Endometrial microvascular endothelial cells (primary cell): ENCODE data around the gene STRADB. TPM values are rescaled to one million over a fixed set of nuclear protein-coding genes. Genes with fewer than 3 reads are reported as not detected.

Experiments
- in situ Hi-C: cut with HindIII; loops from 2 replicates; pipeline ENCODE4 v1.10.0; 2017; ENCODE audit warnings: low sequenced_read_pairs, low pct_unique_long_range_greater_than_20kb; ENCODE audit errors: inconsistent ontology term
- total RNA-seq: library from RNA; depleted of rRNA; stranded (reverse); fragments of >200 nt; gene quantifications from one replicate; pipeline ENCODE4 v1.2.3, GENCODE V29; 2015; ENCODE audit errors: inconsistent ontology term

Gene STRADB
- 42.8 TPM for total RNA-seq

- in situ Hi-C loops: no loop called here
Measured at GRCh38 chr2:201451292-201452057, at the start of gene STRADB, which contains the start of gene TRAK2. TSS of gene STRADB (plus strand) at chr2:201451740. CDS start at chr2:201454841, 3,101 bp downstream. TSS of gene TRAK2 (minus strand) at chr2:201451458. CDS start at chr2:201420507, 30,951 bp downstream.

- in situ Hi-C loops: no loop called here
Measured at GRCh38 chr2:201401815-201402214, 49.7 kb upstream of the STRADB start.

- in situ Hi-C loops: no loop called here
Measured at GRCh38 chr2:201402651-201403562, 48.6 kb upstream of the STRADB start.

DNA sequence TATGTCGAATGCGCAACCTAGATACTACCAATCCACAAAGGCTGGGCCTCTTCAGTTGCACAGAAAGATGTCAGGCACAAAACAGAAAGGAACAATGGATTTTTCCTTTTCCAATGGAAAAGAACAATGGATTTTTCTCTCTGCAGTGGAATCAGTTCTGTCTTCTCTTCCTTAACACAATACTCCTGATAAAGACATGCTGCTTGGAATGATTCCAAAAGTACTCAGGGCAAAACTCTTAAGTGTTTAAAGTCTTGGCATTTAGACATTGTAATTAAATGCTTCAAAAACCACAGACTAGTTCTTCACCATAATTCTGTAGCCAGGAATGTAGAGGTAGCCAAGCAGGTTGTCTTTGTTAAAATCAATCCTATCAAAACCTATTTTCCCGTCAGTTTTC, 47.7 kb upstream of the STRADB start:
- in situ Hi-C loops: no loop called here

- in situ Hi-C loops: no loop called here
Measured at GRCh38 chr2:201404699-201405280, 46.8 kb upstream of the STRADB start.

GRCh38 chr2:201406077-201406662, 45.4 kb upstream of the STRADB start:
- in situ Hi-C loops: no loop called here

DNA sequence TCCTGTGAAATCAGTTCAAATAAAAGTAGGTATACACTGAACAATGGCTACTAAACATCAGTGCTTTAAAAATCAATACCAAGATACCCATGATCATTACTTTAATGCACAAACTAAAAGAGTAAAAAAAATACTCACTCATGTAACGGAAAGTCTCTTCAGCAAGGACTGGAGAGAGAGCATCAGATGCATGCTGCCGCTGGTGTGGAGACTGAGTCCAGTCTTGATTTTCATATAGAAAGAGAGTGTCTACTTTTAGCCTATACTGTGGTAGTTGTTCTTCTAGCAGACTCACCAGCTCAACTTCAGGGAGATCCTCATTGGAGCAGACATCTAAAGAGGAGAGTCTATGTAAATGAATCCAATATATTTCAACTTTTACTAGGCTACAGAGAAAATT, 44.3 kb upstream of the STRADB start:
- in situ Hi-C loops: no loop called here

DNA sequence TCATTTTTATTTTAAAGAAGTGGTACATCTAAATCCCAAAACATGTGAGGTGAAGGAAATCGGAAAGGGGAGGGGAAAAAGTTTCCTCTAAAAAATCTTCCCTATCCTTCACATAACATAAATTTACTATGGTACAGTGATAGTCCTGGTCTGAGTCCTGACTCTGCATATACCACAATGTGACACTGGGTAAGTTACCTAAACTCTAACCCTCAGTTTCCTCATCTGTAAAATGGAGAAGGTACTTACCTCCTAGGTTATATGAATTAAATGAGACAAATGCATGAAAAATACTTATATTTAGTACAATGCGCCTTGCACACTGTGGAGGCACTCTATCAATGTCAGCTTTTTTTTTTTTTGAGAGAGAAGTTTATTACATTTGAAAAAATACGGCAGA, 42.6 kb upstream of the STRADB start:
- in situ Hi-C loops: no loop called here

DNA sequence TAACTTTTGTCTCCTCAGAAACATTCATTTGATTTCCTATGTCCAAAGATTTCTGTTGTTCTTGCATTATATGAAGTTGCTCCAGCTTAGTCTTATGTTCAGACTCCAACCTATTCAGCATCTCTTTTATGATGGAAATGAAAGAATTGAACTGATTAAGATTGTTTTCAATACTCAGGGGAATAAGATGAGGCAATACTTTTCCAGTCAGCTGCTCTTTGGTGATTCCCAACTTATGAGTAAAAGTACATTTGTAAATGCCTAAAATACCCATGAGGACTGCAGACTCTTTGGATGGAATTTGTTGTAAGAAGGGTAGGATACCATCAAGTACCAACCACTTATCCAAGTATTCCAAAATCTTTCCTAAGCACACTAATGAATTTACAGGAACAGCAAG, 40.1 kb upstream of the STRADB start:
- in situ Hi-C loops: no loop called here

DNA sequence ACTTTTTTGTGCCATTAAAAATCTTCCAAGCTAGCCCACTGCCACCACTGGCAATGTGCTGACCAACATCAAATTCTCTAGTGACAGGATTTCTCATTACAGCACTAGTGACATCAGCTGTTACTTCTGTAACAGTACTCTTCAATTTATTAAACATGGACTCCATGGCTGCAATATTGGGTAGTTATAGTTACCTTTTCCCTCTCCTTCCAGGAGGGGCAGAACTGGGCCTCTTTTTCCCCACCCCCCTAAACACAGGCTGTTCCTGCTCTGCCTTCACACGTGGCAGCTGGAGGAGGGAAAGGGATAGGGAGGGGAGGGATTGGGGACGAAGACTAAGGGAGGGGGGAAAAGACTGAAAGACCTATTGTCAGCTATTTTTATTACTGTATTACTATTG, 38.4 kb upstream of the STRADB start:
- in situ Hi-C loops: no loop called here

DNA sequence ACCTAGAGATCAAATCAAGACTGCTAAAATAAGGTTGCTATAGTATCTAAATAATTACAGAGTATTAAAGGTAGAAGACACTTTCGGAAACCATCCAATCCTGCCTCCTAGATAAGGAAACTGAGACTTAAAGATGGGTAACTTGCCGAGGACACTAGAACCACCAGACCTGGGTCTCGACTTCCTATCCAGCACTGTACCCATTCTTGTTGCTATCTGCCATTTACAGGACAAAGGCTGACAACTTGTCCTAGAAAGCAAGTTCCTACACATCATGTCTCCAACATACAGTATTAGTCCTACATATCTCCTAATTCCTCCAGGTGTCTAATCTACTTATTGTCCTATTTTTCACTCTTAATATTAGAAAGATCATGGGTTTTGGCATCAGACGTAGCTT, 38.0 kb upstream of the STRADB start:
- in situ Hi-C loops: no loop called here

- in situ Hi-C loops: no loop called here
Measured at GRCh38 chr2:201414099-201415023, 37.2 kb upstream of the STRADB start.

- in situ Hi-C loops: no loop called here
Measured at GRCh38 chr2:201415149-201415548, 36.4 kb upstream of the STRADB start.

DNA sequence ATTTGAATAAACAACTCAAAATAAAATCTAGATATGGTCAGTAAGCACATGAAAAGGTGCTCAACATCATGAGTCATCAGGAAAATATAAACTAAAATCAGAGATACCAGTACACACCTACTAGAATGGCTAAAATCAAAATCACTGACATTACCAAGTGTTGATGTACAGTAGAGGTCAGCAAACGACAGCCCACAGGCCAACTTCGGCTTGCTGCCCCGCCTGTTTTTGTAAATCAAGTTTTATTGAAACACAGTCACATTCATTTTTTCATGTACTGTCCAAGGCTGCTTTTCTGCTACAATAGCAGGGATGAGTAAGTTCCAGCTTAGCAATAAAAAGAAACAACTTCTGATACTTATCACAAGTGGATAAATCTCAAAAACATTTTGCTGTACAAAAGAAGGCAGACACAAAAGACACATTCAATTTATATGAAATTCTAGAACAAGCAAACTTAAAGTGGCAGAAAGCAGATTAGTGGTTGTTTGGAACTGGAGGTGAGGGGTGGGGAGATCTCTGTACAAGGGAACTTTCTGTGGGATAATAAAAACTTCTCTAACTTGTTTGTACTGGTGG, 32.4 kb upstream of the STRADB start:
- in situ Hi-C loops: no loop called here

DNA sequence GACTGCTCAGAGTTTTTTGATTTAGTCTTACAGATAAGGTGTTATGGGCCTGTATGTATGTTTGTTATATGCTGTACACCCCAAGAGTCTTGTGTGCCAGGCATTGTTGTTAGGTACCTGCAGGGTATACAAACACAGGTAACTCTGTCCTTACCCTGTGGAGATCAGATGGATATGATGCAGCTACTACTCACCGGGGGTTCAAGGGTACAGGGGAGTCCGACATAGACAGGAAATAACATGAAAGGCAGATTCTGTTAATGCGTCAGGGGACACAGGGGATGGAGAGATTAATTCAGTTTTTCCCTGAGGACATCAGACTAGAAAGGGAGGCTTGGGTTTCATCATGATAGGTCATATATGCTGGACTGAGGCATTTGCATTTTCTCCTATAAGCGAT, 31.6 kb upstream of the STRADB start:
- in situ Hi-C loops: no loop called here

DNA sequence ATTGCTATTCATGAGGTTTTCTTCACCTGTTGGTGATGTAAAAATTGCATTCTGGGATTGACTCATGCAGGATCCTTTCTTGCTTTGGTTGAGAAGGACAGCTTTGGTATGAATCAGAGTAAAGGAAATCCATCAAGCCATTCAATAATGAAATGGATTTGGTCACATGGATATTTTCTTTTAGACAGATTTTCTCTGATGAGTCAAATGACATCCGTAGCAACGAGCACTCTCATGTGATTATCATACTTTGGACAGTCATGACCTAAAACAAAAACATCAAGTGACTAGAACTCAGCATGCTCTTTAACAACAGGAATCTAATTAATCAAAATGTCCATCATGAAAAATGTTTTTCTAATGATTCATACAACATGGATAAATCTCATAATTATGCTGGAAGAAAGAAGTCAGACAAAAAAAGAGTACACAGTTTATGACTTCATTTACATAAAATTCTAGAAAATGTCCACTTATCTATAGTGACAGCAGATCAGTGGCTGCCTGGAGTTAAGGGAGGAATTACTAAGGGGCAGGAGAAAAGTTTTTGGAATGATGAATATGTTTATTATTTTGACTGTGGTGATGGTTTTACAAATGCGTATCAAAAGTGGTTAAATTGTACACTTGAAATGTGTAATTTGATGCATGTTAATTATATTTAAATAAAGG, 31.0 kb upstream of the STRADB start:
- in situ Hi-C loops: no loop called here

DNA sequence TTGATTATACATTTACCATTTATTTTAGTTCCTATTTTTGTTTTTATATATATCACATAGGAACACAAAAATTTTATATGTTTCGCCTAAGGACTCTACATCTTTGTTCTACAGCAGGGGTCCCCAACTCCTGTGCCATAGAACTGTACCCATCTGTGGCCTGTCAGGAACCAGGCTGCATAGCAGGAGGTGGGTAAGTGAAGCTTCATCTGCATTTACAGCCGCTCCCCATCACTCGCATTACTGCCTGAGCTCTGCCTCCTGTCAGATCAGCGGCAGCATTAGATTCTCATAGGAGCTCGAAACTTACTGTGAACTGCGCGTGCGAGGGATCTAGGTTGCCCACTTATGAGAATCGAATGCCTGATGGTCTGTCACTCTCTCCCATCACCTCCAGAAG, 25.6 kb upstream of the STRADB start:
- in situ Hi-C loops: no loop called here
